H1 (cell line): ENCODE measurements around the gene PCDHA13. TPM values are rescaled to one million over a fixed set of nuclear protein-coding genes. Genes with fewer than 3 reads are reported as not detected.

Experiments
- CTCF ChIA-PET: fragments of 300-600 bp; sonication (Branson Sonifier 250); formaldehyde crosslinking; loops from one replicate; lab custom pipeline; 2021; ENCODE audit not compliant: partially characterized antibody; lab: Charles Lee
- POLR2A ChIA-PET: fragments of 300-600 bp; sonication (Branson Sonifier 250); formaldehyde crosslinking; loops from one replicate; lab custom pipeline; 2021; ENCODE audit warnings: inconsistent platforms; ENCODE audit not compliant: partially characterized antibody; lab: Charles Lee
- DNase-seq, 2 experiments: peaks; one replicate each; pipeline versions ENCODE4 v3.0.0 to v3.0.0-alpha.2; 2010 to 2022; ENCODE audit warnings: low spot score in 2 of 2, low read depth in 1 of 2, mixed read lengths in 1 of 2
- FAIRE-seq: peaks from 2 replicates; lab custom pipeline; 2011; peaks lifted over from hg19 to GRCh38; lab: Jason Lieb, UNC
- H2AFZ ChIP-seq: 2 replicates; pipeline ENCODE4 v1.8.1; 2012; ENCODE audit warnings: low read length, inconsistent platforms
- H2AK5ac ChIP-seq: 2 replicates; pipeline ENCODE4 v1.6.1; 2013; ENCODE audit warnings: low read depth, low read length
- H2BK120ac ChIP-seq: replicated peaks from 2 replicates; pipeline ENCODE3; 2013; ENCODE audit warnings: low read depth, low read length, inconsistent platforms
- H2BK12ac ChIP-seq: 2 replicates; pipeline ENCODE4 v1.6.1; 2013; ENCODE audit warnings: low read depth, low read length
- H2BK15ac ChIP-seq: 2 replicates; pipeline ENCODE4 v1.6.1; 2013; ENCODE audit warnings: low read length
- H2BK20ac ChIP-seq: 2 replicates; pipeline ENCODE4 v1.6.1; 2013; ENCODE audit warnings: low read length
- H2BK5ac ChIP-seq: 2 replicates; pipeline ENCODE4 v1.6.1; 2013; ENCODE audit warnings: low read depth, low read length
- H3K14ac ChIP-seq: 2 replicates; pipeline ENCODE4 v1.6.1; 2013; ENCODE audit warnings: inconsistent platforms; ENCODE audit not compliant: insufficient read length
- H3K18ac ChIP-seq: 2 replicates; pipeline ENCODE4 v1.6.1; 2013; ENCODE audit warnings: low read length; ENCODE audit errors: extremely low read depth
- H3K23ac ChIP-seq: 2 replicates; pipeline ENCODE4 v1.6.1; 2013; ENCODE audit warnings: inconsistent platforms; ENCODE audit not compliant: insufficient read length
- H3K23me2 ChIP-seq: 2 replicates; pipeline ENCODE4 v1.6.1; 2013; ENCODE audit warnings: low read depth, low read length
- H3K27ac ChIP-seq: 2 replicates; pipeline ENCODE4 v1.6.1; 2011; ENCODE audit warnings: low read depth, low read length, inconsistent platforms
- H3K27me3 ChIP-seq, 4 experiments: replicated peaks in 1 of 4; 1 replicate in 1 of 4; 2 replicates in 3 of 4; pipeline versions ENCODE4 v1.6.1 to v1.8.1; 2011 to 2013; ENCODE audit warnings: low read length in 3 of 4, mild to moderate bottlenecking in 3 of 4, inconsistent platforms in 2 of 4, mixed read lengths in 2 of 4, moderate library complexity in 1 of 4; ENCODE audit not compliant: control insufficient read depth in 3 of 4, insufficient read depth in 3 of 4; ENCODE audit errors: extremely low read depth in 1 of 4
- H3K36me3 ChIP-seq, 4 experiments: 2 replicates each; pipeline versions ENCODE4 v1.6.1 to v1.8.1; 2011 to 2013; ENCODE audit warnings: mild to moderate bottlenecking in 4 of 4, low read length in 3 of 4, moderate library complexity in 2 of 4, control low read depth in 1 of 4, inconsistent platforms in 1 of 4; ENCODE audit not compliant: insufficient read depth in 4 of 4, control insufficient read depth in 2 of 4
- H3K4ac ChIP-seq: replicated peaks from 2 replicates; pipeline ENCODE3; 2013; ENCODE audit warnings: low read length, low read depth, mixed read lengths, inconsistent platforms; ENCODE audit not compliant: insufficient read length
- H3K4me1 ChIP-seq, 4 experiments: replicated peaks in 1 of 4; 1 replicate in 1 of 4; 2 replicates in 3 of 4; pipeline versions ENCODE4 v1.6.1 to v1.8.1; 2011 to 2013; ENCODE audit warnings: low read length in 3 of 4, inconsistent platforms in 2 of 4, mixed read lengths in 1 of 4; ENCODE audit not compliant: insufficient read depth in 4 of 4, control insufficient read depth in 3 of 4
- H3K4me2 ChIP-seq, 2 experiments: 2 replicates each; pipeline versions ENCODE4 v1.6.1 to v1.8.1; 2011 to 2013; ENCODE audit warnings: low read depth in 2 of 2, low read length in 2 of 2, control low read depth in 1 of 2, inconsistent platforms in 1 of 2, mild to moderate bottlenecking in 1 of 2; ENCODE audit not compliant: insufficient read depth in 1 of 2
- H3K4me3 ChIP-seq, 4 experiments: fragments of 200-600, 300-600 bp in 1 of 4; sonication (generic), shearing (Covaris generic), sonication (Bioruptor Twin) in 1 of 4; 2 replicates each; pipeline versions ENCODE4 v1.5.1 to v1.8.1; 2011 to 2016; ENCODE audit warnings: low read length in 4 of 4, low read depth in 3 of 4, control low read depth in 2 of 4, inconsistent platforms in 2 of 4, mild to moderate bottlenecking in 2 of 4, mixed read lengths in 1 of 4, moderate library complexity in 1 of 4; ENCODE audit not compliant: insufficient read depth in 2 of 4; ENCODE audit errors: extremely low read depth in 1 of 4
- H3K56ac ChIP-seq: replicated peaks from 2 replicates; pipeline ENCODE3; 2013; ENCODE audit warnings: low read depth, mild to moderate bottlenecking, mixed read lengths, low read length, inconsistent platforms; ENCODE audit not compliant: insufficient read length
- H3K79me1 ChIP-seq: 2 replicates; pipeline ENCODE4 v1.6.1; 2013; ENCODE audit warnings: low read depth, low read length, control low read depth
- H3K79me2 ChIP-seq, 2 experiments: 2 replicates each; pipeline versions ENCODE4 v1.6.1 to v1.8.1; 2012 to 2013; ENCODE audit warnings: low read length in 2 of 2, mild to moderate bottlenecking in 2 of 2, inconsistent platforms in 1 of 2; ENCODE audit not compliant: insufficient read depth in 2 of 2, control insufficient read depth in 1 of 2
- H3K9ac ChIP-seq, 4 experiments: replicated peaks in 1 of 4; 1 replicate in 1 of 4; 2 replicates in 3 of 4; pipeline versions ENCODE4 v1.6.1 to v1.8.1; 2011 to 2013; ENCODE audit warnings: low read depth in 3 of 4, low read length in 3 of 4, control low read depth in 2 of 4, mild to moderate bottlenecking in 2 of 4, moderate library complexity in 2 of 4, inconsistent platforms in 1 of 4; ENCODE audit errors: extremely low read depth in 1 of 4
- H3K9me3 ChIP-seq, 2 experiments: 2 replicates each; pipeline versions ENCODE4 v1.6.1 to v1.8.1; 2012 to 2013; ENCODE audit warnings: mild to moderate bottlenecking in 2 of 2, moderate library complexity in 2 of 2, control low read depth in 1 of 2, inconsistent platforms in 1 of 2, low read depth in 1 of 2, low read length in 1 of 2, mixed read lengths in 1 of 2; ENCODE audit not compliant: insufficient read depth in 2 of 2
- H4K20me1 ChIP-seq, 2 experiments: replicated peaks in 1 of 2; 2 replicates each; pipeline versions ENCODE3 to v1.8.1; 2011 to 2013; ENCODE audit warnings: inconsistent platforms in 2 of 2, low read length in 2 of 2, mild to moderate bottlenecking in 1 of 2; ENCODE audit not compliant: insufficient read depth in 2 of 2, control insufficient read depth in 1 of 2
- H4K5ac ChIP-seq: 2 replicates; pipeline ENCODE4 v1.6.1; 2013; ENCODE audit warnings: low read length, low read depth, mixed read lengths, inconsistent platforms; ENCODE audit not compliant: insufficient read length
- H4K8ac ChIP-seq: 2 replicates; pipeline ENCODE4 v1.8.0; 2013; ENCODE audit warnings: mild to moderate bottlenecking, moderate library complexity, low read length, inconsistent platforms; ENCODE audit not compliant: insufficient read depth; ENCODE audit errors: extremely low read depth
- H4K91ac ChIP-seq: replicated peaks from 2 replicates; pipeline ENCODE3; 2013; ENCODE audit warnings: low read length, mixed read lengths, inconsistent platforms; ENCODE audit not compliant: insufficient read length
- BACH1 ChIP-seq: IDR thresholded peaks from 2 replicates; pipeline ENCODE4 v1.6.1; 2012; ENCODE audit warnings: low read length, improper control_type of control experiment
- E2F6 ChIP-seq: IDR thresholded peaks from 2 replicates; pipeline ENCODE4 v1.6.1; 2012; ENCODE audit warnings: inconsistent platforms
- GABPA ChIP-seq: IDR thresholded peaks from 2 replicates; pipeline ENCODE4 v1.6.1; 2011; ENCODE audit warnings: mild to moderate bottlenecking, low read length, moderate library complexity, borderline replicate concordance; ENCODE audit not compliant: insufficient read depth
- JUND ChIP-seq: IDR thresholded peaks from 2 replicates; pipeline ENCODE4 v1.6.1; 2011; ENCODE audit warnings: mild to moderate bottlenecking, improper control_type of control experiment, low read length
- KDM1A ChIP-seq: fragments of 200-600, 300-600 bp; sonication (generic); IDR thresholded peaks from 2 replicates; pipeline ENCODE4 v1.7.1; 2016; ENCODE audit warnings: mild to moderate bottlenecking, low read length, borderline replicate concordance
- NRF1 ChIP-seq: IDR thresholded peaks from 2 replicates; pipeline ENCODE4 v1.6.1; 2011; ENCODE audit warnings: mild to moderate bottlenecking, low read depth, low read length, improper control_type of control experiment
- POLR2A ChIP-seq, 2 experiments: IDR thresholded peaks; 1 replicate in 1 of 2; 2 replicates in 1 of 2; pipeline ENCODE4 v1.6.1; 2011; ENCODE audit warnings: low read depth in 2 of 2, low read length in 2 of 2, mild to moderate bottlenecking in 2 of 2; ENCODE audit errors: control extremely low read depth in 1 of 2
- POLR2AphosphoS5 ChIP-seq: IDR thresholded peaks from 2 replicates; pipeline ENCODE4 v1.6.1; 2011; ENCODE audit warnings: low read depth, low read length
- RBBP5 ChIP-seq: IDR thresholded peaks from 2 replicates; pipeline ENCODE4 v1.7.1; 2012; ENCODE audit warnings: low read depth, mild to moderate bottlenecking, inconsistent platforms, low read length, moderate library complexity, borderline replicate concordance
- SAP30 ChIP-seq: fragments of 300-600 bp; sonication (generic); IDR thresholded peaks from 2 replicates; pipeline ENCODE4 v1.7.1; 2012; ENCODE audit warnings: low read length, moderate library complexity, mild to moderate bottlenecking, inconsistent platforms; ENCODE audit not compliant: insufficient read depth, insufficient replicate concordance
- SIN3A ChIP-seq, 2 experiments: IDR thresholded peaks in 1 of 2; conservative IDR thresholded peaks in 1 of 2; 2 replicates each; pipeline ENCODE4 v1.6.1; 2011 to 2012; ENCODE audit warnings: low read length in 2 of 2, improper control_type of control experiment in 1 of 2, low read depth in 1 of 2, mild to moderate bottlenecking in 1 of 2
- SP1 ChIP-seq: IDR thresholded peaks from 2 replicates; pipeline ENCODE4 v1.6.1; 2011; ENCODE audit warnings: low read depth, low read length
- SP2 ChIP-seq: IDR thresholded peaks from 2 replicates; pipeline ENCODE4 v1.6.1; 2012; ENCODE audit warnings: mild to moderate bottlenecking, low read length, inconsistent platforms
- TAF1 ChIP-seq: IDR thresholded peaks from 2 replicates; pipeline ENCODE4 v1.6.1; 2011; ENCODE audit warnings: mild to moderate bottlenecking, low read depth, low read length
- TAF7 ChIP-seq: optimal IDR thresholded peaks from 2 replicates; pipeline ENCODE3; 2011; ENCODE audit warnings: low read depth, mild to moderate bottlenecking, inconsistent platforms, low read length, moderate library complexity, borderline replicate concordance
- WGBS, 2 experiments: shearing (Covaris generic) in 1 of 2; methylation state at CpG; one replicate each; pipeline versions ENCODE4 v1.1.6 to v1.1.7; 2013 to 2015; ENCODE audit warnings: low lambda C conversion rate in 2 of 2, mixed read lengths in 2 of 2, inconsistent platforms in 1 of 2, low coverage in 1 of 2, missing lambda C conversion rate in 1 of 2; ENCODE audit not compliant: insufficient replicate concordance in 2 of 2, insufficient coverage in 1 of 2, insufficient read length in 1 of 2; ENCODE audit errors: extremely low coverage in 1 of 2, missing lambda C conversion rate in 1 of 2; 5-methylcytosine and 5-hydroxymethylcytosine counted together
- polyA plus RNA-seq, 7 experiments: library from polyadenylated mRNA; depleted of rRNA in 3 of 7; stranded (reverse) in 5 of 7; unstranded in 2 of 7; fragments of >200 nt in 5 of 7; fragments of 200-250 nt in 2 of 7; gene quantifications; 1 replicate in 5 of 7; 2 replicates in 1 of 7; 4 replicates in 1 of 7; pipeline versions ENCODE4 v1.2.1 to v1.2.3, GENCODE V29; 2011 to 2013; ENCODE audit warnings: missing spikeins in 2 of 7, mixed read lengths in 2 of 7
- total RNA-seq: library from RNA; stranded (reverse); fragmentation: NEBNext Ultra II Directional; extraction: Animal tissue kit (Norgen Biotek cat#: 25700); gene quantifications from 2 replicates; pipeline ENCODE4 v1.2.1, GENCODE V29; 2021

Gene PCDHA13
- total and polyA plus RNA-seq, 2 of the 8 experiments (the other 6 are each of a cell fraction or from before 2014, with no cell fraction given) = 1.2 to 1.3 TPM

GRCh38 chr5:140857987-140858240, 24.0 kb upstream of the PCDHA13 start:
- Histone ChIP-seq H3K9me3 (peaks cover 6 to 22% of the 10 kb centered on the region in 2 experiments; a peak in 3 of 4 replicates), H2BK20ac (no peak overlapping the region), H3K36me3 (peaks cover 0 to 15% (median 3%) of the 10 kb centered on the region in 4 experiments; a peak in 3 of 8 replicates), H4K5ac (no peak overlapping the region), H3K56ac (no peak overlapping the region), H4K8ac (no peak overlapping the region; the same call in 1 of the 2 replicates), H3K4me3 (no peak overlapping the region), H3K27me3 (no peaks in the 10 kb centered on the region), H2BK5ac (no peak overlapping the region), H4K20me1 (no peaks in the 10 kb centered on the region), H3K14ac (no peak overlapping the region), H3K79me1 (no peaks in the 10 kb centered on the region), H2BK12ac (no peak overlapping the region), H2BK120ac (no peak overlapping the region), H3K18ac (no peak overlapping the region), H2AFZ (no peak overlapping the region), H3K23me2 (no peaks in the 10 kb centered on the region), H2BK15ac (no peak overlapping the region), H3K9ac (no peak overlapping the region), H3K23ac (no peak overlapping the region), H2AK5ac (no peak overlapping the region), H3K4me2 (0 out of 4 replicates have a peak overlapping the region, but pooled peaks of 1 of the 2 experiments have one; percentile 13), H3K4ac (no peak overlapping the region), H3K27ac (no peak overlapping the region), H3K79me2 (no peaks in the 10 kb centered on the region), H3K4me1 (no peaks in the 10 kb centered on the region), H4K91ac (no peak overlapping the region)
- no peak for DNase-seq
- WGBS, 2 experiments = no CpG with 5 or more reads among the region's 22 CpGs
- CTCF ChIA-PET = interaction anchor here (0.9 to 3.4 kb wide), 4 partner anchors 11 to 34 kb away, joined by 3 to 23 read pairs (median 4); partner anchors contain the start of genes PCDHA11 and PCDHA6
- FAIRE-seq = no peak
- POLR2A ChIA-PET = no interaction called here
- no peak for TF ChIP-seq TAF7
- no peak for TF ChIP-seq JUND
- no peak for TF ChIP-seq KDM1A
- TF ChIP-seq TAF1 = no peak
- no peak for TF ChIP-seq RBBP5
- TF ChIP-seq SP1 = no peak
- TF ChIP-seq SP2 = no peak
- TF ChIP-seq SAP30 = no peak
- no peak for TF ChIP-seq BACH1
- TF ChIP-seq POLR2AphosphoS5 = no peak
- no peak for TF ChIP-seq POLR2A (IDR thresholded peaks at IDR 0.05; ENCODE audit: control extremely low read depth in 1 of 2, low read depth in 2 of 2, low read length in 2 of 2)
- no peak for TF ChIP-seq E2F6
- TF ChIP-seq GABPA = no peak
- no peak for TF ChIP-seq SIN3A (conservative IDR thresholded peaks at IDR 0.05 in 1 of 2, IDR thresholded peaks at IDR 0.05 in 1 of 2; ENCODE audit: low read depth in 1 of 2, low read length in 2 of 2)
- TF ChIP-seq NRF1 = no peak
